ENCODE measurements around the gene IKBIP. TPM values are rescaled to one million over a fixed set of nuclear protein-coding genes. Genes with fewer than 3 reads are reported as not detected.

IKBIP gene
- total and polyA plus RNA-seq, 10 donors: 13.5 to 30.7 (median 18.8) TPM

DNA sequence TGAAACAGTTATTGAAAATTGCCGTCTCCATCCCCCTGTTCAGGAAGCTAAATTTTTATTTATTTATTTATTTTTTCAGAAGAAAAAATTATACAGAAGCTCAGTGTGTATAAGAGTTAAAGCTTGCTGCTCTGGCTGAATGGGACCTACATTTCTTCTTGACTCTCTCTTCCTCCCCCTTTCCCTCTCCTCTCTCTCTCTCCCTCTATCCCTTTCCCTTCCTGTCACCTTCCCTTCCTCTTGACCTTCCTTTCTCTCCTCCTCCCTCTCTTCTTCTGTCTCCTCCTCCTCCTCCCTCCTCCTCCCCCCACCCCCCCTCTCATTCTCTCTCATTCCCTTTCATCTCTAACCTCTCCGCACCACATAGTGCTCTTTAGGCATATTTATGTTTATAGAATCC is 39.6 kb upstream of the IKBIP start:
- Histone ChIP-seq H3K27ac (no peak overlapping the region), H3K4me1 (no peaks in the 10 kb centered on the region), H3K4me3 (no peak overlapping the region), H3K36me3 (peaks cover 0 to 100% (median 86%) of the 10 kb centered on the region in 6 donors), H3K27me3 (replicated peaks in 1 of 7) (no peaks in the 10 kb centered on the region), H3K9me3 (no peaks in the 10 kb centered on the region)
- intact Hi-C loops (cut with DNase I; ENCODE audit: low total_unique reads): no loop called here
- WGBS, 5 donors: 95 to 100% (median 97%) methylated on average over 2 of the region's 2 CpGs
- no peak for DNase-seq
- TF ChIP-seq CTCF (IDR thresholded peaks at IDR 0.05 in 8 of 11, conservative IDR thresholded peaks at IDR 0.05 in 3 of 11): no peak
- no peak for TF ChIP-seq POLR2AphosphoS5 (IDR thresholded peaks at IDR 0.05)
- TF ChIP-seq POLR2A (IDR thresholded peaks at IDR 0.05): no peak

DNA sequence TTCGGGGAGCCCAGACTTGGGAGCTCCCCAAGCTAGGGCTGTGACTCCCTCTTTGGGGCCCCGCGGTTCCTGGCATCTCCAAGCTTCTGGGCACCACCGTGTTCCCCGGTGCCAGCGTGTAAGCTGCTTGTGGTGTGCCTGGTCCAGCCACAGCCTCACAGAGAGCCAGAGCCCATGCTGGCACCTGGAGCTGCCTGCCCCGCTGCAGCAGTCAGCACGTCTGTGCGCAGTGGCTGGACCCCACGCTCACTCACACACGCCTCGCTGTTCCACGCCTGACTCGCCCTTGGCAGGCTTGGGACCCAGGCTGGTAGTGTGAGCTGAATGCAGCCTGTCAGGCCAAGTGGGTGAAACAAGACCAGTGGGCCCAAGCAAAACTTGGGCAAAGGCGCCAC is 35.0 kb upstream of the IKBIP start:
- peak; percentile 71 for DNase-seq
- Histone ChIP-seq H3K4me1 (no peaks in the 10 kb centered on the region), H3K9me3 (no peaks in the 10 kb centered on the region), H3K27me3 (replicated peaks in 1 of 7) (no peaks in the 10 kb centered on the region), H3K27ac (no peak overlapping the region), H3K36me3 (peaks cover 0 to 100% (median 73%) of the 10 kb centered on the region in 6 donors), H3K4me3 (no peak overlapping the region)
- WGBS, 5 donors: 95 to 98% (median 97%) methylated on average over 13 to 15 of the region's 15 CpGs
- TF ChIP-seq POLR2A (IDR thresholded peaks at IDR 0.05) (no peak), POLR2AphosphoS5 (IDR thresholded peaks at IDR 0.05) (peak in 1 of 3 donors; percentile 68), CTCF (IDR thresholded peaks at IDR 0.05 in 8 of 11, conservative IDR thresholded peaks at IDR 0.05 in 3 of 11) (no peak)
- intact Hi-C loops (cut with DNase I; ENCODE audit: low total_unique reads): no loop called here

GRCh38 chr12:98678946-98679610 is 34.5 kb upstream of the IKBIP start:
- Histone ChIP-seq H3K27me3 (replicated peaks in 1 of 7) (no peaks in the 10 kb centered on the region), H3K4me3 (no peak overlapping the region), H3K9me3 (no peaks in the 10 kb centered on the region), H3K36me3 (peaks cover 0 to 100% (median 73%) of the 10 kb centered on the region in 6 donors), H3K4me1 (no peaks in the 10 kb centered on the region), H3K27ac (no peak overlapping the region)
- TF ChIP-seq CTCF (IDR thresholded peaks at IDR 0.05 in 8 of 11, conservative IDR thresholded peaks at IDR 0.05 in 3 of 11): no peak
- TF ChIP-seq POLR2A (IDR thresholded peaks at IDR 0.05): no peak
- no peak for TF ChIP-seq POLR2AphosphoS5 (IDR thresholded peaks at IDR 0.05)
- no peak for DNase-seq
- intact Hi-C loops (cut with DNase I; ENCODE audit: low total_unique reads): no loop called here
- WGBS, 5 donors: 92 to 98% (median 96%) methylated on average over 6 to 7 of the region's 7 CpGs

GRCh38 chr12:98678236-98678945 is 33.8 kb upstream of the IKBIP start:
- no peak overlapping the region for H3K27ac ChIP-seq
- intact Hi-C loops (cut with DNase I; ENCODE audit: low total_unique reads): no loop called here
- TF ChIP-seq CTCF (IDR thresholded peaks at IDR 0.05 in 8 of 11, conservative IDR thresholded peaks at IDR 0.05 in 3 of 11): no peak
- TF ChIP-seq POLR2AphosphoS5 (IDR thresholded peaks at IDR 0.05): peak in 1 of 3 donors; percentile 41
- H3K27me3 ChIP-seq (replicated peaks in 1 of 7): no peaks in the 10 kb centered on the region
- no peak for DNase-seq
- no peak overlapping the region for H3K4me3 ChIP-seq
- 85 to 99% (median 96%) methylated on average over 4 to 15 of the region's 15 CpGs for WGBS, 5 donors
- peaks cover 0 to 100% (median 71%) of the 10 kb centered on the region in 6 donors for H3K36me3 ChIP-seq
- no peaks in the 10 kb centered on the region for H3K9me3 ChIP-seq
- H3K4me1 ChIP-seq: no peaks in the 10 kb centered on the region
